Heart left ventricle (tissue), 16 donors: ENCODE measurements around the gene GRAMD1B. TPM values are rescaled to one million over a fixed set of nuclear protein-coding genes. Genes with fewer than 3 reads are reported as not detected.

Experiments used
- ATAC-seq, 4 donors: fragments of 200-7000 bp; cut with Tn5 transposase; one replicate each; pipeline ENCODE4 v1.9.1; 2020 to 2022; ENCODE audit warnings: moderate library complexity in 4 of 4, mild to moderate bottlenecking in 3 of 4, moderate number of reproducible peaks in 1 of 4
- DNase-seq, 5 donors: peaks; one replicate each; pipeline ENCODE4 v3.0.0-alpha.2; 2020
- H3K27ac ChIP-seq, 12 donors: fragments of 200-600 bp; sonication (generic) in 4 of 12; one replicate each; pipeline versions ENCODE4 v1.5.0 to v1.8.0; 2016 to 2022; ENCODE audit warnings: mild to moderate bottlenecking in 2 of 12
- H3K27me3 ChIP-seq, 9 donors: fragments of 200-600 bp; sonication (generic) in 2 of 9; one replicate each; pipeline versions ENCODE4 v1.5.1 to v1.8.0; 2016 to 2022; ENCODE audit warnings: mild to moderate bottlenecking in 3 of 9
- H3K36me3 ChIP-seq, 9 donors: fragments of 200-600 bp; sonication (generic) in 2 of 9; one replicate each; pipeline versions ENCODE4 v1.5.0 to v1.8.0; 2018 to 2022; ENCODE audit warnings: mild to moderate bottlenecking in 2 of 9
- H3K4me1 ChIP-seq, 12 donors: fragments of 200-600 bp; sonication (generic) in 4 of 12; one replicate each; pipeline versions ENCODE4 v1.5.0 to v1.8.0; 2016 to 2022; ENCODE audit warnings: mild to moderate bottlenecking in 3 of 12
- H3K4me3 ChIP-seq, 12 donors: fragments of 200-600 bp; sonication (generic) in 4 of 12; one replicate each; pipeline versions ENCODE4 v1.5.0 to v1.8.0; 2017 to 2022; ENCODE audit warnings: mild to moderate bottlenecking in 9 of 12, moderate library complexity in 4 of 12
- H3K9me3 ChIP-seq, 12 donors: fragments of 200-600 bp; sonication (generic) in 4 of 12; one replicate each; pipeline versions ENCODE4 v1.5.0 to v1.8.0; 2016 to 2022; ENCODE audit warnings: mild to moderate bottlenecking in 1 of 12
- CTCF ChIP-seq, 12 donors: fragments of 200-600 bp; sonication (generic) in 4 of 12; IDR thresholded peaks; one replicate each; pipeline versions ENCODE4 v1.5.0 to v1.8.0; 2018 to 2022; ENCODE audit warnings: antibody characterized with exemption in 12 of 12, mild to moderate bottlenecking in 5 of 12
- POLR2A ChIP-seq, 2 donors: fragments of 450-650 bp; IDR thresholded peaks; one replicate each; pipeline ENCODE4 v1.6.1; 2017; ENCODE audit warnings: antibody characterized with exemption in 2 of 2, mild to moderate bottlenecking in 2 of 2, moderate library complexity in 2 of 2
- WGBS, 4 donors: extraction: QIAGEN DNeasy Blood & Tissue Kit in 2 of 4; methylation state at CpG; one replicate each; pipeline versions ENCODE4 v1.1.5 to v1.1.7; 2013 to 2018; 5-methylcytosine and 5-hydroxymethylcytosine counted together
- intact Hi-C, 10 donors: fragments of 100-400 bp; cut with DNase I; formaldehyde crosslinking; loops; one replicate each; pipeline versions ENCODE4 v1.11.1 to v1.14.2; 2022
- polyA plus RNA-seq, 2 donors: library from polyadenylated mRNA; stranded (reverse); fragments of 200-250 nt; gene quantifications; one replicate each; pipeline ENCODE4 v1.2.3, GENCODE V29; 2013
- total RNA-seq, 9 donors: library from RNA; depleted of rRNA in 2 of 9; stranded (reverse); fragments of >200 nt in 2 of 9; fragmentation: NEBNext Ultra II Directional in 3 of 9; extraction: Animal tissue kit (Norgen Biotek cat#: 25700) in 3 of 9; gene quantifications; one replicate each; pipeline versions ENCODE4 v1.1.0 to v1.2.4, GENCODE V29; 2016 to 2023
- donor health status: ischemic (EF 13 %, LVEDD 7.1; RV severe dilation, severe dysfunction).
- donor health status: healthy with polysubstance abuse.
- donor health status: DM: no; HTN: yes; CAD: no.
- donor health status: DM: no; HTN: no; CAD: no.
- donor health status: ischemic (EF 25% LVEDD 6.9; RV normal size, moderate dysfunction).
- donor health status: ischemic (EF 25% LVEDD 5.7; RV mildly dilated, moderate dysfunction).
- donor health status: healthy.
- donor health status: DM: yes; HTN: yes; CAD: no.
- donor health status: ischemic (EF 35%, LVEDD 5.7; RV mildly dilated, moderate dysfunction).
- donor health status: nonischemic (EF 11% LVEDD 7.7; RV severe dilation, severe dysfunction).
- donor health status: DM: yes; HTN: yes; CAD: no.
- donor health status: PGD.
- donor health status: ischemic (EF 29% LVEDD 5.4; RV normal size, mild dysfunction).
- donor health status: nonischemic (EF 23%, LVEDD 6.1; RV moderate dilation, normal function).

The GRAMD1B gene
- total and polyA plus RNA-seq, 11 donors = 8.6 to 42.5 (median 23.0) TPM

- ATAC-seq (no peak), DNase-seq (no peak)
- H3K36me3 ChIP-seq = no peaks in the 10 kb centered on the region
- no peaks in the 10 kb centered on the region for H3K27me3 ChIP-seq
- no peak overlapping the region for H3K4me3 ChIP-seq
- no peak overlapping the region for H3K27ac ChIP-seq
- H3K9me3 ChIP-seq = no peaks in the 10 kb centered on the region
- H3K4me1 ChIP-seq = peaks cover 0 to 23% (median under 1%) of the 10 kb centered on the region in 12 donors
- TF ChIP-seq CTCF (IDR thresholded peaks at IDR 0.05) = no peak
- no peak for TF ChIP-seq POLR2A (IDR thresholded peaks at IDR 0.05)
- WGBS, 4 donors = 78 to 87% (median 83%) methylated on average over 4 of the region's 4 CpGs
- intact Hi-C loops = no loop called here
Measured at GRCh38 chr11:123390146-123390545, 39.9 kb upstream of the GRAMD1B start.

GRCh38 chr11:123391646-123392348, 38.3 kb upstream of the GRAMD1B start:
- H3K4me3 ChIP-seq = no peak overlapping the region
- intact Hi-C loops = no loop called here
- 87 to 96% (median 93%) methylated on average over 6 of the region's 6 CpGs for WGBS, 4 donors
- H3K27me3 ChIP-seq = no peaks in the 10 kb centered on the region
- peaks cover 0 to 18% (median under 1%) of the 10 kb centered on the region in 12 donors for H3K4me1 ChIP-seq
- H3K27ac ChIP-seq = no peak overlapping the region
- no peak for ATAC-seq
- no peaks in the 10 kb centered on the region for H3K36me3 ChIP-seq
- no peaks in the 10 kb centered on the region for H3K9me3 ChIP-seq
- DNase-seq = no peak
- TF ChIP-seq POLR2A (IDR thresholded peaks at IDR 0.05) (no peak), CTCF (IDR thresholded peaks at IDR 0.05) (no peak)

- Histone ChIP-seq H3K27ac (no peak overlapping the region), H3K4me1 (peaks cover 0 to 12% (median 0%) of the 10 kb centered on the region in 12 donors), H3K4me3 (no peak overlapping the region), H3K27me3 (no peaks in the 10 kb centered on the region), H3K36me3 (no peaks in the 10 kb centered on the region), H3K9me3 (no peaks in the 10 kb centered on the region)
- ATAC-seq = no peak
- intact Hi-C loops = no loop called here
- DNase-seq = no peak
- TF ChIP-seq CTCF (IDR thresholded peaks at IDR 0.05) = no peak
- TF ChIP-seq POLR2A (IDR thresholded peaks at IDR 0.05) = no peak
Measured at GRCh38 chr11:123392431-123392830, 37.6 kb upstream of the GRAMD1B start.

- intact Hi-C loops = no loop called here
- Histone ChIP-seq H3K27ac (no peak overlapping the region), H3K9me3 (no peaks in the 10 kb centered on the region), H3K4me1 (peaks cover 0 to 12% (median 0%) of the 10 kb centered on the region in 12 donors), H3K36me3 (no peaks in the 10 kb centered on the region), H3K27me3 (no peaks in the 10 kb centered on the region), H3K4me3 (no peak overlapping the region)
- DNase-seq (no peak), ATAC-seq (no peak)
- WGBS, 4 donors = 50 to 65% (median 60%) methylated on average over 3 of the region's 3 CpGs
- no peak for TF ChIP-seq POLR2A (IDR thresholded peaks at IDR 0.05)
- TF ChIP-seq CTCF (IDR thresholded peaks at IDR 0.05) = no peak
Measured at GRCh38 chr11:123392844-123393243, 37.2 kb upstream of the GRAMD1B start.
